Measurements from ENCODE around the gene KRR1. TPM values are rescaled to one million over a fixed set of nuclear protein-coding genes. Genes with fewer than 3 reads are reported as not detected.

Gene KRR1
- total RNA-seq, 1 donor from 2014 or later, result 85.1 TPM

- no peak for ATAC-seq (ENCODE audit: low read depth)
- Mint-ChIP-seq H3K4me3 (no peak overlapping the region), H3K4me1 (no peaks in the 10 kb centered on the region), H3K36me3 (ENCODE audit: low read depth) (no peaks in the 10 kb centered on the region), H3K27ac (no peak overlapping the region), H3K27me3 (peaks cover 17% of the 10 kb centered on the region), H3K9me3 (no peaks in the 10 kb centered on the region)
- intact Hi-C loops (cut with micrococcal nuclease), result no loop called here
- no peak for TF ChIP-seq CTCF (IDR thresholded peaks at IDR 0.05)
- ChIA-PET POLR2A (no interaction called here), CTCF (no interaction called here)
- no peak for DNase-seq
Measured at GRCh38 chr12:75549989-75550388, 38.6 kb upstream of the KRR1 start.

- no peaks in the 10 kb centered on the region for H3K36me3 Mint-ChIP-seq (ENCODE audit: low read depth)
- H3K4me1 Mint-ChIP-seq, result no peaks in the 10 kb centered on the region
- intact Hi-C loops (cut with micrococcal nuclease), result no loop called here
- H3K9me3 Mint-ChIP-seq, result no peaks in the 10 kb centered on the region
- no peak for ATAC-seq (ENCODE audit: low read depth)
- CTCF ChIA-PET, result no interaction called here
- H3K27me3 Mint-ChIP-seq, result peaks cover 21% of the 10 kb centered on the region
- no peak for TF ChIP-seq CTCF (IDR thresholded peaks at IDR 0.05)
- H3K4me3 Mint-ChIP-seq, result no peak overlapping the region
- no peak for DNase-seq
- no peak overlapping the region for H3K27ac Mint-ChIP-seq
- POLR2A ChIA-PET, result no interaction called here
Measured at GRCh38 chr12:75548879-75549278, 37.5 kb upstream of the KRR1 start.

- CTCF ChIA-PET, result no interaction called here
- intact Hi-C loops (cut with micrococcal nuclease), result no loop called here
- no peak for DNase-seq
- Mint-ChIP-seq H3K27ac (no peak overlapping the region), H3K9me3 (no peaks in the 10 kb centered on the region), H3K4me1 (no peaks in the 10 kb centered on the region), H3K36me3 (ENCODE audit: low read depth) (no peaks in the 10 kb centered on the region), H3K27me3 (peaks cover 23% of the 10 kb centered on the region), H3K4me3 (no peak overlapping the region)
- no peak for TF ChIP-seq CTCF (IDR thresholded peaks at IDR 0.05)
- ATAC-seq (ENCODE audit: low read depth), result no peak
- POLR2A ChIA-PET, result no interaction called here
Measured at GRCh38 chr12:75545636-75546035, 34.2 kb upstream of the KRR1 start.

- no peak for TF ChIP-seq CTCF (IDR thresholded peaks at IDR 0.05)
- CTCF ChIA-PET, result interaction anchor here (1.1 kb wide), 1 partner anchor 494 kb away, joined by 4 read pairs; no protein-coding TSS in a partner anchor
- H3K4me1 Mint-ChIP-seq, result no peaks in the 10 kb centered on the region
- no peaks in the 10 kb centered on the region for H3K36me3 Mint-ChIP-seq (ENCODE audit: low read depth)
- POLR2A ChIA-PET, result no interaction called here
- H3K4me3 Mint-ChIP-seq, result no peak overlapping the region
- no peak overlapping the region for H3K27ac Mint-ChIP-seq
- no peak for DNase-seq
- peaks cover 22% of the 10 kb centered on the region for H3K27me3 Mint-ChIP-seq
- intact Hi-C loops (cut with micrococcal nuclease), result no loop called here
- no peak for ATAC-seq (ENCODE audit: low read depth)
- H3K9me3 Mint-ChIP-seq, result no peaks in the 10 kb centered on the region
Measured at GRCh38 chr12:75543529-75543928, 32.1 kb upstream of the KRR1 start.

- Mint-ChIP-seq H3K36me3 (ENCODE audit: low read depth) (no peaks in the 10 kb centered on the region), H3K27me3 (peaks cover 22% of the 10 kb centered on the region), H3K9me3 (no peaks in the 10 kb centered on the region), H3K4me1 (no peaks in the 10 kb centered on the region), H3K4me3 (no peak overlapping the region), H3K27ac (no peak overlapping the region)
- intact Hi-C loops (cut with micrococcal nuclease), result no loop called here
- no peak for TF ChIP-seq CTCF (IDR thresholded peaks at IDR 0.05)
- ATAC-seq (ENCODE audit: low read depth) (no peak), DNase-seq (no peak)
- ChIA-PET CTCF (interaction anchor here (1.1 kb wide), 1 partner anchor 494 kb away, joined by 4 read pairs; no protein-coding TSS in a partner anchor), POLR2A (no interaction called here)
Measured at GRCh38 chr12:75542942-75543341, 31.5 kb upstream of the KRR1 start.
